MCF 10A (cell line): ENCODE results near the gene PACSIN1. TPM values are rescaled to one million over a fixed set of nuclear protein-coding genes. Genes with fewer than 3 reads are reported as not detected.

ENCODE experiments used
- BruUV-seq: library from RNA; stranded (reverse); fragments of 400-500 nt; replicated peaks from 2 replicates; lab custom pipeline; 2021; lab: Mats Ljungman, UMichigan
- CTCF ChIA-PET: fragments of 300-600 bp; sonication (Branson Sonifier 250); formaldehyde crosslinking; extraction: SDS; loops from one replicate; lab custom pipeline; 2021; ENCODE audit warnings: antibody characterized with exemption, inconsistent platforms; lab: Yijun Ruan, JAX
- POLR2A ChIA-PET: fragments of 300-600, 350-650 bp; sonication (Branson Sonifier 250); formaldehyde crosslinking; extraction: SDS; loops from one replicate; lab custom pipeline; 2020; ENCODE audit warnings: antibody characterized with exemption, inconsistent platforms; lab: Yijun Ruan, JAX
- DNase-seq: peaks from one replicate; pipeline ENCODE4 v3.0.0-alpha.2; 2018; ENCODE audit not compliant: unreplicated experiment
- H3K27ac Mint-ChIP-seq: one replicate; pipeline ENCODE4 v1.8.0; 2022; ENCODE audit warnings: mild to moderate bottlenecking, low read depth, mixed read lengths; ENCODE audit not compliant: unreplicated experiment
- H3K27me3 Mint-ChIP-seq: one replicate; pipeline ENCODE4 v1.8.0; 2022; ENCODE audit warnings: mixed read lengths; ENCODE audit not compliant: insufficient read depth, unreplicated experiment
- H3K36me3 Mint-ChIP-seq: one replicate; pipeline ENCODE4 v1.8.0; 2022; ENCODE audit warnings: mild to moderate bottlenecking, moderate library complexity, mixed read lengths; ENCODE audit not compliant: insufficient read depth, unreplicated experiment
- H3K4me1 Mint-ChIP-seq: one replicate; pipeline ENCODE4 v1.8.0; 2022; ENCODE audit warnings: mixed read lengths; ENCODE audit not compliant: insufficient read depth, unreplicated experiment
- H3K4me3 Mint-ChIP-seq: one replicate; pipeline ENCODE4 v1.8.0; 2022; ENCODE audit warnings: mild to moderate bottlenecking, moderate library complexity, mixed read lengths; ENCODE audit not compliant: unreplicated experiment
- H3K9me3 Mint-ChIP-seq: one replicate; pipeline ENCODE4 v1.8.0; 2022; ENCODE audit warnings: mixed read lengths; ENCODE audit not compliant: unreplicated experiment
- intact Hi-C: fragments of 100-400 bp; cut with micrococcal nuclease; formaldehyde crosslinking; loops from 2 replicates; pipeline ENCODE4 v1.14.1; 2022
- total RNA-seq: library from RNA; stranded (reverse); gene quantifications from 2 replicates; pipeline ENCODE4 v1.2.3, GENCODE V29; 2022
- TF ChIP-seq, protein P1 (sequence below): fragments of 200-600 bp; IDR thresholded peaks from one replicate; pipeline ENCODE4 v1.8.0; 2022; ENCODE audit warnings: antibody characterized with exemption, mild to moderate bottlenecking; ENCODE audit not compliant: unreplicated experiment

PACSIN1 gene
- total RNA-seq, 1 experiment from 2014 or later = not detected

DNA sequence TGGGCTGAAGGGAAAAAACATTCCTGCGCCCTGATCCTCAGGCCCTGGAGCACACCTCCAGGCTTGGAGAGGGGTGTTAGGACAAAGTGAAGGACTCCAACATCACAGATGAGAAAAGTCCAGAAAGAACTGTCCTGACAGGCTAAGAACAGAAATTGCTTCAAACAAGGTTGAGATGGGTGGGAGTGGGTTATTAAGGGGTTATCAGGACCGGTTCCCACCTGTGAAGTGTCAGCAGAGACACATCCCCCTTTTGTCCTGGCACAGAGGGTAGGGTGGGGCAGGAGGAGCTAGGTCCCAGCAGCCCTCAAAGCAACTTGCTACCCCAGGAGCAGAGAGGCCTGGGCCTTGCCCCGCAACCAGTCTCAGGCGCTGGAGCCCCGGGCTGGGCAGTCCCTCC is 86.7 kb downstream of the PACSIN1 start:
- Mint-ChIP-seq H3K36me3 (no peaks in the 10 kb centered on the region), H3K27ac (no peak overlapping the region), H3K4me1 (peaks cover 6% of the 10 kb centered on the region), H3K27me3 (no peaks in the 10 kb centered on the region), H3K9me3 (no peaks in the 10 kb centered on the region), H3K4me3 (no peak overlapping the region)
- ChIA-PET CTCF (no interaction called here), POLR2A (interaction anchor here (0.7 kb wide), 1 partner anchor 162 kb away, joined by 3 read pairs; no protein-coding TSS in a partner anchor)
- no TSS peak for BruUV-seq
- TF ChIP-seq, protein P1, sequence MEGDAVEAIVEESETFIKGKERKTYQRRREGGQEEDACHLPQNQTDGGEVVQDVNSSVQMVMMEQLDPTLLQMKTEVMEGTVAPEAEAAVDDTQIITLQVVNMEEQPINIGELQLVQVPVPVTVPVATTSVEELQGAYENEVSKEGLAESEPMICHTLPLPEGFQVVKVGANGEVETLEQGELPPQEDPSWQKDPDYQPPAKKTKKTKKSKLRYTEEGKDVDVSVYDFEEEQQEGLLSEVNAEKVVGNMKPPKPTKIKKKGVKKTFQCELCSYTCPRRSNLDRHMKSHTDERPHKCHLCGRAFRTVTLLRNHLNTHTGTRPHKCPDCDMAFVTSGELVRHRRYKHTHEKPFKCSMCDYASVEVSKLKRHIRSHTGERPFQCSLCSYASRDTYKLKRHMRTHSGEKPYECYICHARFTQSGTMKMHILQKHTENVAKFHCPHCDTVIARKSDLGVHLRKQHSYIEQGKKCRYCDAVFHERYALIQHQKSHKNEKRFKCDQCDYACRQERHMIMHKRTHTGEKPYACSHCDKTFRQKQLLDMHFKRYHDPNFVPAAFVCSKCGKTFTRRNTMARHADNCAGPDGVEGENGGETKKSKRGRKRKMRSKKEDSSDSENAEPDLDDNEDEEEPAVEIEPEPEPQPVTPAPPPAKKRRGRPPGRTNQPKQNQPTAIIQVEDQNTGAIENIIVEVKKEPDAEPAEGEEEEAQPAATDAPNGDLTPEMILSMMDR = no peak
- DNase-seq = no peak
- intact Hi-C loops = no loop called here

DNA sequence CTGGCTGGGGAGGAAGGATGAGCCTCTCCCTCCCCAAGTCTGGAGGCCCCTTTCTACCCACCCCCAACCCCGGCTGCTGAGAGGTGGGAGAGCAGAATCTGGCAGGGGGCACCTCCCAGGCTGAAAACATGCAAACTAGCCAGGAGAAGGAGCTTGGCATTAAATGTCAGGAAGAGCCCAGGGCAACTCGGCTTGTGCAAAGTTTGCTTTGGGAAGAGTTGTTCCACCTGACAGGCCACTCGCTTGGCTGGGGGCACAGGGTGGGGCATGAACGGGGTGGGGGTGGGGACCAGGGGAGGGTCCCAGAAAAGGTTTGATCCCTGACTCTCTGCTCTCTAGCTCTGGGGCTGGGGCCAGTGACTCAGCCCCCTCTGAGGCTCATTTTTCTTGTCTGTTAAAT is 87.3 kb downstream of the PACSIN1 start:
- ChIA-PET POLR2A (no interaction called here), CTCF (interaction anchor here (0.6 kb wide), 1 partner anchor 406 kb away, joined by 3 read pairs; no protein-coding TSS in a partner anchor)
- peak overlapping the region; percentile 68 for H3K27ac Mint-ChIP-seq
- TF ChIP-seq, protein P1 = no peak
- no peak overlapping the region for H3K4me3 Mint-ChIP-seq
- H3K36me3 Mint-ChIP-seq = no peaks in the 10 kb centered on the region
- no TSS peak for BruUV-seq
- no peaks in the 10 kb centered on the region for H3K27me3 Mint-ChIP-seq
- no peaks in the 10 kb centered on the region for H3K9me3 Mint-ChIP-seq
- intact Hi-C loops = no loop called here
- DNase-seq = no peak
- H3K4me1 Mint-ChIP-seq = peaks cover 6% of the 10 kb centered on the region

DNA sequence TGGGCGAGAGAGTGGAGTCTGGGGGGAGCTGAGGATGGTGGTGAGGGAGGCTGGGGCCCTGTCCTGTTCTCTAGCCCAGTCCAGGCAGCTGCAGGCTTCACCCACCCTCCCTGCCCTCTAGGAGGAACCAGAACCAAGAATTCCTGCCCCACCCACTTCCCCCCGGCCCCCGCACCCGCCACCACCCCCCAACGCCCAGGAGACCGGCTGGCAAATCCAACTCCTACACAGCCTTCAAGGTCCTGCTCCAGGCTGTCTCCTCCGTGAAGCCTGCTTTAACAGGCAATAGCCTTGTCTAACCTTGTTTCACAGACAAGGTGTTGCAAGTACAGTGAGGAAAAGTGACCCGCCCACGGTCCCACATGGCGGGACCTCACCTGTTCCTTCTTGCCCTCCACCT is 87.9 kb downstream of the PACSIN1 start:
- Mint-ChIP-seq H3K4me3 (no peak overlapping the region), H3K36me3 (no peaks in the 10 kb centered on the region), H3K9me3 (no peaks in the 10 kb centered on the region), H3K27me3 (no peaks in the 10 kb centered on the region), H3K4me1 (peaks cover 6% of the 10 kb centered on the region), H3K27ac (peak overlapping the region; percentile 68)
- intact Hi-C loops = no loop called here
- POLR2A ChIA-PET = no interaction called here
- TF ChIP-seq, protein P1 = no peak
- no TSS peak for BruUV-seq
- CTCF ChIA-PET = interaction anchor here (0.6 kb wide), 1 partner anchor 407 kb away, joined by 3 read pairs; no protein-coding TSS in a partner anchor
- DNase-seq = no peak

DNA sequence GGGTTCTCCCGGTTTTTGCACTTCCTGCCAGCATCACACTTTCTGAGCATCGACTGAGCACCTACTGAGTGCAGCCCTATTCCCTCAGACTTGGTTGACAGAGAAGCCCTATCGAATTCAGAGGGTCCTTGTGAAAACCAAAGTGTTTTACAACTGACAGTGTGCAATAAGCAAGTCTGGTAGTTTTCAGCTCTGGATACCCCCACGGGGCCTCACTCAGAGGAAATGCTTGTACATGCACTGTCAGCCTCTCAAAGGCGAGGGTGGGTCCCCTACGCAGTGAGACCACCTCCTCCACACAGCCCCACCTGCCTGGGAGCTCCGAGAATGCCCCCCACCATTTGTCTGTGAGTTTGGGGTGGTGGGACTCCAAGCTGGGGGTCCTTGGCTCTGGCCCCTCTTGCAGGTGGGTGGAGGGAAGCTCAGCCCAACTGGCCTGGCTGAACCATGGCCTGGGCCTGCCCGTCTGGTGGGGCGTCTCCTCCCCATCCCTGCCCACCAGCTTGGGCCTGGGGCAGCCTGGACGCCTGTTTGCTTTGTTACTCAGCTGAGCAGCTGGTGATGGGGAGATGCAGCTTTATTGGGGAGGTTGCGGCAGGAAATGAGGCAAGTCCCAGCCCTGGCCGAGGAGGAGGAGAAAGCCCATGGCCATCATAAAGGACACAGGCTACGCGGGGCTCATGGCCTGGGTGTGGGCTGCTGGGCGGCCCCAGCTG is 88.6 kb downstream of the PACSIN1 start:
- no peaks in the 10 kb centered on the region for H3K27me3 Mint-ChIP-seq
- DNase-seq = no peak
- H3K4me3 Mint-ChIP-seq = no peak overlapping the region
- H3K36me3 Mint-ChIP-seq = no peaks in the 10 kb centered on the region
- H3K9me3 Mint-ChIP-seq = no peaks in the 10 kb centered on the region
- ChIA-PET CTCF (no interaction called here), POLR2A (interaction anchor here (0.6 kb wide), 1 partner anchor 401 kb away, joined by 5 read pairs; no protein-coding TSS in a partner anchor)
- TF ChIP-seq, protein P1 = no peak
- BruUV-seq = no TSS peak
- intact Hi-C loops = no loop called here
- no peak overlapping the region for H3K27ac Mint-ChIP-seq
- peaks cover 6% of the 10 kb centered on the region for H3K4me1 Mint-ChIP-seq
